GM21529 (cell line): ENCODE data around the gene ZNF397.
A peak's percentile ranks its signal among the peaks of the same experiment; 100 is the strongest.

Experiments used
- ATAC-seq: cut with Tn5 transposase; IDR thresholded peaks from one replicate; pipeline ENCODE4 v1.9.1; 2021; ENCODE audit not compliant: unreplicated experiment

Gene ZNF397

DNA sequence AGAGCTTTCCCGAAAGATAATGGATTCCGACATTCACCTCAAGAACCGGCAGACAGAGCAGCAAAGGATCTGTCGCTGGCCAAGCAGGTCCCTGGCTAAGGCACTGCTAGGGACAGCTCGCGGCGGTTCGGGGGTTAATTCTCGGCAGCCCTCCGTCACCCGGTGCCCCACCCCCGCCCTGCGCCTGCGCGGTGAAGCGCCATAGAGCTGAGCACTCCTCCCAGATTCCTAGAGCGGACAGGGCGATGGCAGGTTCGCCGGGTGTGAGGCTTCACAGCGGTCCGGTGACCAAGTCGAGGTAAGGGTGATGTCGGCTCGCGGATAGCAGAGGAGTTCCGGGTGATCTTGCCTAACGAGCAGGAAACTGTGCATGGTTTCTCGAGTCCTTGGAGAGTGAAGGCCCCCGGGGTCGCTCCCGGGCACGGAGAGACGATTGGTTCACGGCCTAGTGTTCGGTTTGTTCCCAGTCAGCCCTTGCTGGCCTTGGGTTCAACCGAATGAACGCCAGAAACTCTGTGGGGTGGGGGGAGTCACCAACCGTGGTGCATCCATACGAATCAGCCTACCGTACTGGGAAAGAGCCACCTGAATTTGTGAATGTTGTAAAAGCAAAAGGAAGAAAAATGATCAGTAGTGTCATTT lies 49.4 kb downstream of the ZNF397 start, which contains the start of gene ZSCAN30:
Gene ZSCAN30, minus strand, starts transcription at position 136 of the 642 bp plus-strand sequence. CDS start 25,877 bp downstream, outside the sequence.
- ATAC-seq = peak; percentile 91

- ATAC-seq = no peak
These were observed 50.3 kb downstream of the ZNF397 start for GRCh38 chr18:35291166-35291565.

GRCh38 chr18:35296060-35296459 lies 55.2 kb downstream of the ZNF397 start:
- ATAC-seq = no peak

GRCh38 chr18:35303610-35304009 lies 62.8 kb downstream of the ZNF397 start:
- ATAC-seq = no peak

DNA sequence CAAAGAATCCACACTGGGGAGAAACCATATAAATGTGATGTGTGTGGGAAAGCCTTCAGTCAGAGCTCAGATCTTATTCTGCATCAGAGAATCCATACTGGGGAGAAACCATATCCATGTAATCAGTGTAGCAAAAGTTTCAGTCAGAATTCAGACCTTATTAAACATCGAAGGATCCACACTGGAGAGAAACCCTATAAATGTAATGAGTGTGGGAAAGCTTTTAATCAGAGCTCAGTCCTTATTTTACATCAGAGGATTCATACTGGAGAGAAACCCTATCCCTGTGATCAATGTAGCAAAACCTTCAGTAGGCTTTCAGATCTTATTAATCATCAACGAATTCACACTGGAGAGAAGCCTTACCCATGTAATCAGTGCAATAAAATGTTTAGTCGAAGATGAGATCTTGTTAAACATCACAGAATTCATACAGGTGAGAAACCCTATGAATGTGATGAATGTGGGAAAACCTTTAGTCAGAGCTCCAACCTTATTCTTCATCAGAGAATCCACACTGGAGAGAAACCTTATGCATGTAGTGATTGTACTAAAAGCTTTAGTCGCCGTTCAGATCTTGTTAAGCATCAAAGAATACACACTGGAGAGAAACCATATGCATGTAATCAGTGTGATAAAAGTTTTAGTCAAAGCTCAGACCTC lies 65.9 kb downstream of the ZNF397 start:
- ATAC-seq = no peak
